Heart right ventricle (tissue), 16 donors: ENCODE data around the gene SAPCD1. TPM values are rescaled to one million over a fixed set of nuclear protein-coding genes. Genes with fewer than 3 reads are reported as not detected.
"Not testable (repeated sequence)": the region's sequence is repeated elsewhere in the genome, so short reads cannot be mapped to it uniquely, and the experiment has no call there.

ENCODE experiments used
- ATAC-seq, 8 donors: fragments of 200-7000 bp; cut with Tn5 transposase; one replicate each; pipeline ENCODE4 v1.9.1; 2020; ENCODE audit warnings: mild to moderate bottlenecking in 8 of 8, moderate library complexity in 8 of 8, moderate number of reproducible peaks in 1 of 8
- DNase-seq, 2 donors: peaks; one replicate each; pipeline ENCODE4 v3.0.0-alpha.2; 2020
- H3K27ac ChIP-seq, 10 donors: fragments of 200-600 bp; sonication (generic) in 2 of 10; one replicate each; pipeline versions ENCODE4 v1.5.0 to v1.8.0; 2020 to 2022; ENCODE audit warnings: mild to moderate bottlenecking in 3 of 10
- H3K27me3 ChIP-seq, 7 donors: fragments of 200-600 bp; one replicate each; pipeline ENCODE4 v1.8.0; 2021 to 2022; ENCODE audit warnings: mild to moderate bottlenecking in 2 of 7
- H3K36me3 ChIP-seq, 9 donors: fragments of 200-600 bp; sonication (generic) in 1 of 9; one replicate each; pipeline versions ENCODE4 v1.5.0 to v1.8.0; 2020 to 2022; ENCODE audit warnings: mild to moderate bottlenecking in 2 of 9
- H3K4me1 ChIP-seq, 9 donors: fragments of 200-600 bp; sonication (generic) in 1 of 9; one replicate each; pipeline versions ENCODE4 v1.5.0 to v1.8.0; 2020 to 2022; ENCODE audit warnings: mild to moderate bottlenecking in 4 of 9
- H3K4me3 ChIP-seq, 10 donors: fragments of 200-600 bp; sonication (generic) in 2 of 10; one replicate each; pipeline versions ENCODE4 v1.5.0 to v1.8.0; 2020 to 2022; ENCODE audit warnings: mild to moderate bottlenecking in 7 of 10, moderate library complexity in 2 of 10
- H3K9me3 ChIP-seq, 11 donors: fragments of 200-600 bp in 10 of 11; sonication (generic) in 2 of 11; one replicate each; pipeline versions ENCODE4 v1.5.0 to v1.8.0; 2013 to 2022; ENCODE audit warnings: mild to moderate bottlenecking in 2 of 11, control low read depth in 1 of 11, moderate library complexity in 1 of 11
- WGBS, 2 donors: extraction: QIAGEN DNeasy Blood & Tissue Kit; methylation state at CpG; one replicate each; pipeline ENCODE4 v1.1.7; 2013; ENCODE audit warnings: inconsistent platforms in 1 of 2; 5-methylcytosine and 5-hydroxymethylcytosine counted together
- intact Hi-C, 10 donors: fragments of 100-400 bp; cut with DNase I; formaldehyde crosslinking; loops; one replicate each; pipeline versions ENCODE4 v1.11.1 to v1.14.2; 2022
- polyA plus RNA-seq, 2 donors: library from polyadenylated mRNA; stranded (reverse); fragments of 200-250 nt; gene quantifications; one replicate each; pipeline ENCODE4 v1.2.3, GENCODE V29; 2013
- total RNA-seq, 10 donors: library from RNA; stranded (reverse); fragmentation: NEBNext Ultra II Directional in 3 of 10; extraction: Animal tissue kit (Norgen Biotek cat#: 25700) in 3 of 10; gene quantifications; one replicate each; pipeline versions ENCODE4 v1.2.1 to v1.2.4, GENCODE V29; 2021 to 2023
- TF ChIP-seq, protein P1 (sequence below), 9 donors: fragments of 200-600 bp; sonication (generic) in 2 of 9; IDR thresholded peaks; one replicate each; pipeline versions ENCODE4 v1.5.0 to v1.8.0; 2021 to 2022; ENCODE audit warnings: antibody characterized with exemption in 9 of 9, mild to moderate bottlenecking in 5 of 9, moderate library complexity in 1 of 9
- donor health status: Arrhythmogenic right ventricular cardiomyopathy.
- donor health status: ischemic (EF 13 %, LVEDD 7.1; RV severe dilation, severe dysfunction).
- donor health status: healthy with polysubstance abuse.
- donor health status: DM: no; HTN: yes; CAD: no.
- donor health status: DM: no; HTN: no; CAD: no.
- donor health status: ischemic (EF 25% LVEDD 6.9; RV normal size, moderate dysfunction).
- donor health status: ischemic (EF 25% LVEDD 5.7; RV mildly dilated, moderate dysfunction).
- donor health status: healthy.
- donor health status: DM: yes; HTN: yes; CAD: no.
- donor health status: Ischemic cardiomyopathy.
- donor health status: ischemic (EF 35%, LVEDD 5.7; RV mildly dilated, moderate dysfunction).
- donor health status: nonischemic (EF 11% LVEDD 7.7; RV severe dilation, severe dysfunction).
- donor health status: DM: yes; HTN: yes; CAD: no.
- donor health status: PGD.
- donor health status: ischemic (EF 29% LVEDD 5.4; RV normal size, mild dysfunction).
- donor health status: nonischemic (EF 23%, LVEDD 6.1; RV moderate dilation, normal function).

SAPCD1 gene
- total and polyA plus RNA-seq, 12 donors = 0.36 to 1.9 (median 0.72) TPM; not detected in 3

DNA sequence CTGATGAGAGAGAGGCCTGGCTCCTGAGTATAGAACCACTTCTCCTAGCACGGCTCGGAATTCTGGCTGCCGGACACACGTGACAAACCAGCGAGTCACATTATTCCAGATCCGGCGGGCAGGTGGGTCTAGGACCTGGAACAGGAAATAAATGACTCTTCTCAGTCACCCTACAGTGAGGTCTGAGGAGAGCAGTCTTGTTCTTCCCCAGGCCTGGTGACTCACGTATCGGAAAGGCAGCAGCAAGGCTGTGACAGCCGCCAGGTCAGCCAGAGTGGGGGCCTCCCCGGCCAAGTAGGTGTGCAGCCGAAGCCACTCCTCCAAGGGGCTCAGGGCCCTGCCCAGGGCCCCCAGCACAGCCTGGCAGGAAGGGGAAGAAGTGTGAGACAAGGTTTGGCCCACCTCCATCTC lies 30.3 kb downstream of the SAPCD1 start:
- ATAC-seq (no peak), DNase-seq (no peak)
- intact Hi-C loops = loop anchor here in 2 of 10 donors (5.0 to 10.0 kb wide), 2 partner anchors 40 to 58 kb away; partner anchors contain the start of gene CLIC1 (in 1 of the 2)
- TF ChIP-seq, protein P1, sequence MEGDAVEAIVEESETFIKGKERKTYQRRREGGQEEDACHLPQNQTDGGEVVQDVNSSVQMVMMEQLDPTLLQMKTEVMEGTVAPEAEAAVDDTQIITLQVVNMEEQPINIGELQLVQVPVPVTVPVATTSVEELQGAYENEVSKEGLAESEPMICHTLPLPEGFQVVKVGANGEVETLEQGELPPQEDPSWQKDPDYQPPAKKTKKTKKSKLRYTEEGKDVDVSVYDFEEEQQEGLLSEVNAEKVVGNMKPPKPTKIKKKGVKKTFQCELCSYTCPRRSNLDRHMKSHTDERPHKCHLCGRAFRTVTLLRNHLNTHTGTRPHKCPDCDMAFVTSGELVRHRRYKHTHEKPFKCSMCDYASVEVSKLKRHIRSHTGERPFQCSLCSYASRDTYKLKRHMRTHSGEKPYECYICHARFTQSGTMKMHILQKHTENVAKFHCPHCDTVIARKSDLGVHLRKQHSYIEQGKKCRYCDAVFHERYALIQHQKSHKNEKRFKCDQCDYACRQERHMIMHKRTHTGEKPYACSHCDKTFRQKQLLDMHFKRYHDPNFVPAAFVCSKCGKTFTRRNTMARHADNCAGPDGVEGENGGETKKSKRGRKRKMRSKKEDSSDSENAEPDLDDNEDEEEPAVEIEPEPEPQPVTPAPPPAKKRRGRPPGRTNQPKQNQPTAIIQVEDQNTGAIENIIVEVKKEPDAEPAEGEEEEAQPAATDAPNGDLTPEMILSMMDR (IDR thresholded peaks at IDR 0.05) = no peak
- Histone ChIP-seq H3K4me3 (no peak overlapping the region), H3K4me1 (peaks cover 5 to 35% (median 14%) of the 10 kb centered on the region in 9 donors), H3K27me3 (no peaks in the 10 kb centered on the region), H3K36me3 (peaks cover 0 to 57% (median 0%) of the 10 kb centered on the region in 9 donors), H3K27ac (peak overlapping the region in 1 of 10 donors; percentile 18), H3K9me3 (no peaks in the 10 kb centered on the region)
- WGBS, 2 donors = 86 to 90% methylated on average over 11 to 12 of the region's 12 CpGs

DNA sequence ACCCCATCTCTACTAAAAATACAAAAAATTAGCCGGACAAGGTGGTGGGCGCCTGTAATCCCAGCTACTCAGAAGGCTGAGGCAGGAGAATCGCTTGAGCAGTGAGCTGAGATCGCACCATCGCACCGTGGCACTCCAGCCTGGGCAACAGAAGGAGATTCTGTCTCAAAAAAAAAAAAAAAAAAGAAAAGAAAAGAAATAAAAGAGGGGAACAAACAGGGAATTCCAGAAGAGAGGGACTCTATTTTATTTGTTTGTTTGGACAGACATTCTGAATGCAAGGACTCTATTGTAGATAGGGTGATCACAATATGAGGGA lies 31.4 kb downstream of the SAPCD1 start:
- not testable (repeated sequence) for H3K9me3 ChIP-seq, ATAC-seq, H3K27me3 ChIP-seq, DNase-seq
- peak overlapping the region in 1 of 10 donors; percentile 97 for H3K4me3 ChIP-seq
- intact Hi-C loops = loop anchor here in 4 of 10 donors (1.0 to 10.0 kb wide), 5 partner anchors 33 to 59 kb away; partner anchors contain the start of genes CLIC1 (in 2 of the 4) and HSPA1B (in 1 of the 4)
- WGBS, 2 donors = 90 to 92% methylated on average over 6 of the region's 6 CpGs
- peaks cover 5 to 41% (median 14%) of the 10 kb centered on the region in 9 donors for H3K4me1 ChIP-seq
- peak overlapping the region in 1 of 10 donors; percentile 97 for H3K27ac ChIP-seq
- peaks cover 0 to 63% (median 0%) of the 10 kb centered on the region in 9 donors for H3K36me3 ChIP-seq

DNA sequence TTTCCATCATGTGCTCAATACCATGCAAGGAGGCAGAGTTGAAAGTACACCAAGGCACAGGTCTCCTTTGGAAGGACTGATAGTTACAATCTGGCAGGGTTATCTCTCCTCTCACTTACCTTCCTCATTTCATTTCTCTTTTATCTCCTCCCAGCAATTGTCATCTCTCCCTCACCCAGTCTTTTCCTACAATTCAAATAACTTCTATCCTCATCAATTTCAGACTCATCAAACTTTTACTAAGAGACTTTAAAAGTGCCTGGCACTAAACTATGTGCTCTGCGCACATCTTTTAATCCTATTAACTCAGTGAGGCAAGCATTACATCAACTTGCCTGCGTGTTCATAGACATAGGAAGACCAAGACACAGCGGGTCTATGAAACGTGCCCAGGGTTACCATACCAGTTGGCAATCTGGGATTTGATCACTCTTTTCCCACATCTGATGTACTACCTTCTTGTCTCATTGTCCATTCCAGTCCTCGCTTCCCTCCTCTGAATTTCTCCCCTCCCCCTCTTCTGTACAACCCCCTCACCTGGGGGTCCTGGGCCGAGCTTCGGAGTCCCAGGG lies 31.9 kb downstream of the SAPCD1 start:
- Histone ChIP-seq H3K27me3 (no peaks in the 10 kb centered on the region), H3K27ac (peak overlapping the region in 9 of 10 donors; percentile 84 to 99 (median 95)), H3K4me3 (peak overlapping the region; percentile 57 to 99 (median 86)), H3K4me1 (peaks cover 5 to 41% (median 14%) of the 10 kb centered on the region in 9 donors), H3K36me3 (peaks cover 0 to 63% (median 0%) of the 10 kb centered on the region in 9 donors), H3K9me3 (no peaks in the 10 kb centered on the region)
- intact Hi-C loops = loop anchor here in 4 of 10 donors (1.0 to 10.0 kb wide), 5 partner anchors 32 to 60 kb away; partner anchors contain the start of genes CLIC1 (in 2 of the 4) and HSPA1B (in 1 of the 4)
- ATAC-seq (no peak), DNase-seq (no peak)
- TF ChIP-seq, protein P1 (IDR thresholded peaks at IDR 0.05) = no peak
- 28 to 36% methylated on average over 7 of the region's 7 CpGs for WGBS, 2 donors

DNA sequence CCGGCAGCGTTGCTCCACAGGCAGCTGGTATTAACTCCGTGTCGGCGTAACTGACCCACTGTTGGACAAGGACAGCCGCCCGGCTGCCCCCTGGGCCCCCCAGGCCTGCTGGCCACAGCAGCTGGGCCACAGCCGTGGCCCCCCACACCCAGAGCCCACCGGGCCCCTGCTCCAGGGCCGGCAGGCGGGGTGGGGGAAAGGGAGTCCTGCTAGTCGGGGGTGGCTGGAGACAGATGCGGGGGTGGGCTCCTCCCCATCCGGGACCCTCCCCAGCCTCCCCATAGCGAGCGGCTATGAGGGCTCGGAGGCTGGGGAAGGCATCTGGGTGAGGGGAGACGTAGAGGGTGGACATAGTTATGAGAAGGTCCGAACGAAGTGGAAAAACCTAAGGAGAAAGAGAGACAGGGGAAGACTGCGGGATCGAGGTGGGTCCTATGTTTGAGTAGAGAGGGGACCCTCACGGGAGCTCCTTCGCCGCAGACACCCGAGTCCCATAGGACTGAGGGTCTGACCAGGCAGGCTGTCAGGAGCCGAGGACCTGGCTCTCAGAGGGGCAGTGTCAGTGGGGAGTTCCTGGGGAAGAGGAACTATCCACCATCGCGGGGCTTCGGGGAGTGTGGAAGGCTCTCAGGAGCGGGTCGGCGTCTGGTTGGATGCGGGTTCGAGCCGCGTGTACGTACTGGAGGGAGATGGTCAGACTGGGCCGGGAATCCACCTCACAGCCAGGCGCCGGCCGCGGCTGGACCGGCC lies 32.6 kb downstream of the SAPCD1 start:
- Histone ChIP-seq H3K4me1 (peaks cover 5 to 41% (median 14%) of the 10 kb centered on the region in 9 donors), H3K27me3 (no peaks in the 10 kb centered on the region), H3K36me3 (peaks cover 0 to 61% (median 0%) of the 10 kb centered on the region in 9 donors), H3K27ac (peak overlapping the region; percentile 84 to 99 (median 96)), H3K4me3 (peak overlapping the region; percentile 57 to 99 (median 86)), H3K9me3 (no peaks in the 10 kb centered on the region)
- ATAC-seq (peak; percentile 7 to 48 (median 26)), DNase-seq (peak in 1 of 2 donors; percentile 34)
- 2% methylated on average over 44 of the region's 44 CpGs for WGBS, 2 donors
- TF ChIP-seq, protein P1 (IDR thresholded peaks at IDR 0.05) = no peak
- intact Hi-C loops = loop anchor here in 5 of 10 donors (1.0 to 10.0 kb wide), 6 partner anchors 32 to 68 kb away; partner anchors contain the start of genes CLIC1 (in 2 of the 5), DDAH2 (in 1 of the 5) and HSPA1B (in 1 of the 5)
